Activated naive CD4-positive, alpha-beta T cell treated with Interleukin-2 at 50 U/mL for 16 hours (primary cell): Measurements from ENCODE around the gene LGR5.

Experiments used
- DNase-seq: peaks from one replicate; pipeline ENCODE4 v3.0.0-alpha.2; 2020

Gene LGR5

DNA sequence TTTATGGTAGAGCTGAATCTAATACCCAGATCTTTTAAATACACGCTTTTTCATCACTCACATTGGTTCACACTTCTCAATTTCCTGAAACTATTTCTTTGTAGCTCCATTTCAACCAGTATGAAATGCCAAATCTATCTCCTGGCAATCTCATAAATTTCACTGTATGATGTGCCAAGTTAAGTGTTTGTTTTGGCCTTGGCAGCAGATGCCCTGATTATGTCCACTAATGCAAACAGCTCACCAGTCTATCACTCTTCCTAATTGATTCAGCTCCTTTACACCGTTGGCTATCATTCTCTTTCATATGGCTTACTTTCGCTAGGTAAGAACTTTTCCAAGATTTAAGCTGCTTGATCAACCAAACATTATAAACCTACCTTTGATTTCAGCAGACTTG lies 165.4 kb downstream of the LGR5 start:
- no peak for DNase-seq

DNA sequence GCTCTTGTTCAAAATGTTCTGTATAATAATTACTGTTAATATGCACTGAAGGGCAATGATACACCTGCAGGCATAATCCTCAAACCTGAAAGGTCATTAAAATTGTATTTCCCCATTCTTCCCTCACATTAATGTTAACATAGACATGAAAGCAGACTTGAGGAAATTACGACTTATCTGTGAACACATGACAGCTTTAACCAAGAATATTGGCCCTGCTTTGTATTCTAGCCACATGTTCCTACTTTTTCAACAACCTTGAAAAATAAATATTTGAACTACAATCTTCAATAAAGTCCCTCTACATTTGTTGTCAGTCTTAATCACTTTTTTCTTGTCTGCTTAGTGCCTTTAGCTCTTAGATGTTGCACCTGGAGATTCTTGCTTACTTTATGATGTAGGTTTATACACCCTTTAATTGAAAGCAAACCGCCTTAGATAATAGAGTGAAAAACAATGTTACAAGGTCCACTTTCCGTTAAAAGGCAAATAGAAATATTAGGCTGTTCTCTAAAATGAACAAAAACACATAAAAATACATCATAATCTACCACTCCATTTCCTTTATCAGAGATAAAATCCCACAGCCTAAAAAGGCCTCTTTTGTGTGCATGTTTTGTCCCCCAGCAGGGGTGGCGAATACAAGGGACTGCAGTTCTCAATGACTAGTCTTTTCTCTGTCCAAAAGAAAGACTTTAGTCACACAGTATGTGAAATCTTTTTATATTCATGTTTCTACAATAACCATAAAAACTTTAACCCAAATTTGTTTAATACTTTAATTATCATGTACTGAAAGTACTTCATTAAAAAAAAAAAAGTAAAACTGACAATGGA lies 168.1 kb downstream of the LGR5 start:
- DNase-seq: no peak

DNA sequence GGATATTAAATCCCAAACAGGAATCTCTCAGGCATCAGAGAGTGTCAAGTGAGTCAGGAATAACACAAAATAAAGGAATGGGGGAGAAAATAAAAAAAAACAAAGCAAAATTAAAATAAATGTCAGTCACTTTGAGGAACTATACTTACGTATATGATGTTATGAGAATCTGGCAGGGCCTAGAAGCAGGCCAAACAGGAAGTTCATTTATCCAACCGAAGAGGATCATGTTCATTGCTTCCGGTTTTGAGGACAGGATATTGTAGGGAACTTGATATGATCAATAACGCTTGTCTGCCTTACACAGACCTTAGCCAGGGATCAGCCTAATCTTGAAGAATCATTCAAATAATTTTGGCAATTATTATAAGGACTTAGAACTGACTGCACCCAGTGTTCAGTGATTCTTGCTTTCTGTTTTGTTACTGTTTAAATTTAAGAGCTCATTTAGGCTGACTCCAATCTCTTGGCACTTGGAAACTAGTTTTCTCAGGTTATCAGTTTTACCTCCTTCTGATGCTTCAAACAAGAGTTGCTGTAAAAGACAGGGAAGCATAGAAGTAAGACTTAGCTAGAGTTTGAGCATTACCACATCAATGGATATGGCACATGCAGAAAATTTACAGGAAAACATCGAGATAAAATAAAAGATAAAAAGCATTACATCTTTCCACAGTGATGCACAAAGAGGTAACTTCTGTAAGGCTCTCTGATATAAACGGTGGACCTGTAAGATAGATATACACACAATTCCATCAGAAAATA lies 170.6 kb downstream of the LGR5 start:
- DNase-seq: no peak

DNA sequence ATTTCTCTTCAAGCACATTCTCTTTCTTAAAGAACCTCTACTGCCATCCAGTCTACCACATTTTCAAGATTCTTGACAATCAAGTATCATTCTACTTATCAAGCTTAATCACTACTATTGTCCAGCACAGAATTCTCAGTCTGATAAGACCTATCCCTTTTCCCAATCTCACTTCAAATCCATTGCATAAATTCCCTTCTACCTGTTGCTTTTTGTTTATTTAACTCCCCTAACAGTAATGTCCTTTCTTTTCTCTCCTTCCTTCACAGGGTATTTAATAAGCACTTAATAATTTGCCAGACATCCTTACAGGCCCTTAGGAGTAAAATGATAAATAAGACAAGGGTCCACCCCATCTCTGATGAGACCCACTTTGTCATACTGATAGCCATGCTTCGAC lies 182.3 kb downstream of the LGR5 start:
- no peak for DNase-seq

DNA sequence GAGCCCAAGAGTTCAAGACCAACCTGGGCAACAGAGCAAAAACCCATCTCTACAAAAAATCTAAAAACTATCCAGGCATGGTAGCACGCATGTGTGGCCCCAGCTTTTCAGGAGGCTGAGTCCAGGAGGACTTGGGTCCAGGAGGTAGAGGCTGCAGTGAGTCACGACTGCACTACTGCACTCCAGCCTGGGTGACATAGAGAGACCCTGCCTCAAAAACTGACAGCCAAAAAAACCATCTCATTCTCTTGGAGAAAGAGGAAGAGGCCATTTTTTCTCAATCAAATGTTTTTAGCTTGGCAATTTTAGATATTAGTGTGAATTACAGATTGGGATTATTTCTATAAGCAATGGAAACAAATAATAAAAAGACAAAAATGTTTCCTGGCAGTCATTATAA lies 185.9 kb downstream of the LGR5 start:
- DNase-seq: no peak

DNA sequence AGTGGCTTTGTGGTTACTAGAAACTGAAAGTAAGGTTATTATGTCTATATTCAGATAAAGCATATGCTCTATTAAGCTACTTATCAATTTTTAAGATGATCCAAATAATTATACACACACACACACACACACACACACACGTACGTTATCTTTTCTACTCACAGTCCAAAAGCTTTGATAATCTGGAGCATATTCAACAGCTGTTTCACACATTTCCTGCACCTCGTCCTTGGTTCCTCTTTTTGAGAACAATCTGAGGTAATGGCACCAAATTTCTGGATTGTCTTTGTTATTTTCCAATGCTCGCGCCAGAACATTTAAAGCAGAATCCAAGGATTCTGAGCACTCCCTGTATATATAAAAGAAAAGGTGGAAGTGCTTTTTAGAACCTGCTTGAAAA lies 186.5 kb downstream of the LGR5 start:
- DNase-seq: no peak

DNA sequence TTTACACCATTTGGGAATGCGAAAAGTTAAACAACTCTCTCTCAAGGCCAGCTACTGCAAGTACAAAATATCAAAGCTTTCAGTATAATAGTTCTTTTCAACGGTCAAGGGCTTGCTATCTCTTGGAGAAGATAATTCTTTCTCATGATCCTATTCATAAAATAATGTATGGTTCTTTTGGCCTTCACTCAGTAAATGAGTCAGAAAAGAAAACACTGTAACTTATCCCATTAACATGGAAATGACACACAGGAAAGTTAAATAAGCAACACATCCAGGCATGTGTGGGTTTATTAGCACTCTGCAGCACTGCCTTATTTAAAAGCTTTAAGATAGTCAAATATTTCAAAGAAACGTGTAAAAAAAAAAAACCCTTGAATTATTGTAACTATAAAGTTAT lies 187.2 kb downstream of the LGR5 start:
- DNase-seq: no peak

DNA sequence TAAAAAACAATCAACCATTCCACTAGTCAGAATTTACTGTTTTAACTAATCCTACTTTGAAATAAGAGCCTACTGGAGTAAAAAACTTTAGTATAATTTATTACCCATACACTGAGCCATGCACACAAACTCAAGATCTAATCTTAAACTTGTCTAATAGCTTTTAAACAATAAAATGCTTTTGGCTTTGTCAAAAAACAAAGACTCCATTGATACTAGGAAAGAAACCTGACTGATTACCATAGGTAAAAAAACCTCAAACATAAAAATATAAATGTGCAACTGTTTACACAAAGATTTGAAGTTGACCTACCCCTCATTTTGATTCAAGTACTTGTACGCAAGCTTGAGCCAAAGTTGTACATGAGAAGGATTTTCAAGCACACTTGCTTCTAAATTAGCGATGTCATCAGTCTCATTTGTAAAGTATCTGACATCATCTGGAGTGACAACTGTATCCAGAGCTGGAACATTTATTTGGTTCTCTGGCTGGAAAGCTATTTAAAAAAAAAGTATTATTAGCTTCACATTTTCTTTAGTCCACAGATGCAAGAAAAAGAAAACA lies 187.9 kb downstream of the LGR5 start:
- no peak for DNase-seq
